Measurements from ENCODE around the gene ST8SIA2.

Gene ST8SIA2

GRCh38 chr15:92383519-92384324, 10.0 kb upstream of the ST8SIA2 start:
- Histone ChIP-seq H2AFZ (ENCODE audit: low read length) (no peak overlapping the region), H3K4me3 (ENCODE audit: low read length, poor library complexity, severe bottlenecking) (no peak overlapping the region), H3K9ac (ENCODE audit: low read depth, low read length, poor library complexity, severe bottlenecking) (no peak overlapping the region), H3K9me3 (ENCODE audit: insufficient read depth, low read depth, low read length) (no peaks in the 10 kb centered on the region), H3K79me2 (ENCODE audit: insufficient read depth, low read length) (no peaks in the 10 kb centered on the region), H3K4me1 (ENCODE audit: insufficient read depth, low read length, poor library complexity, severe bottlenecking) (no peaks in the 10 kb centered on the region), H3K4me2 (ENCODE audit: low read depth, low read length, poor library complexity, severe bottlenecking) (no peak overlapping the region), H3K9me2 (replicated peaks; ENCODE audit: low read depth, low read length) (no peaks in the 10 kb centered on the region), H4K20me1 (ENCODE audit: insufficient read depth, low read length, poor library complexity, severe bottlenecking) (no peaks in the 10 kb centered on the region), H3F3A (ENCODE audit: low read depth) (no peaks in the 10 kb centered on the region), H3K36me3 (ENCODE audit: insufficient read depth, low read length) (no peaks in the 10 kb centered on the region), H3K27me3 (ENCODE audit: insufficient read depth, low read length, poor library complexity, severe bottlenecking) (no peaks in the 10 kb centered on the region)
- no peak for TF ChIP-seq EZH2phosphoT487 (IDR thresholded peaks at IDR 0.05; ENCODE audit: borderline replicate concordance)
- TF ChIP-seq, protein P1, sequence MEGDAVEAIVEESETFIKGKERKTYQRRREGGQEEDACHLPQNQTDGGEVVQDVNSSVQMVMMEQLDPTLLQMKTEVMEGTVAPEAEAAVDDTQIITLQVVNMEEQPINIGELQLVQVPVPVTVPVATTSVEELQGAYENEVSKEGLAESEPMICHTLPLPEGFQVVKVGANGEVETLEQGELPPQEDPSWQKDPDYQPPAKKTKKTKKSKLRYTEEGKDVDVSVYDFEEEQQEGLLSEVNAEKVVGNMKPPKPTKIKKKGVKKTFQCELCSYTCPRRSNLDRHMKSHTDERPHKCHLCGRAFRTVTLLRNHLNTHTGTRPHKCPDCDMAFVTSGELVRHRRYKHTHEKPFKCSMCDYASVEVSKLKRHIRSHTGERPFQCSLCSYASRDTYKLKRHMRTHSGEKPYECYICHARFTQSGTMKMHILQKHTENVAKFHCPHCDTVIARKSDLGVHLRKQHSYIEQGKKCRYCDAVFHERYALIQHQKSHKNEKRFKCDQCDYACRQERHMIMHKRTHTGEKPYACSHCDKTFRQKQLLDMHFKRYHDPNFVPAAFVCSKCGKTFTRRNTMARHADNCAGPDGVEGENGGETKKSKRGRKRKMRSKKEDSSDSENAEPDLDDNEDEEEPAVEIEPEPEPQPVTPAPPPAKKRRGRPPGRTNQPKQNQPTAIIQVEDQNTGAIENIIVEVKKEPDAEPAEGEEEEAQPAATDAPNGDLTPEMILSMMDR (conservative IDR thresholded peaks at IDR 0.05; ENCODE audit: low read length) = peak; percentile 91

DNA sequence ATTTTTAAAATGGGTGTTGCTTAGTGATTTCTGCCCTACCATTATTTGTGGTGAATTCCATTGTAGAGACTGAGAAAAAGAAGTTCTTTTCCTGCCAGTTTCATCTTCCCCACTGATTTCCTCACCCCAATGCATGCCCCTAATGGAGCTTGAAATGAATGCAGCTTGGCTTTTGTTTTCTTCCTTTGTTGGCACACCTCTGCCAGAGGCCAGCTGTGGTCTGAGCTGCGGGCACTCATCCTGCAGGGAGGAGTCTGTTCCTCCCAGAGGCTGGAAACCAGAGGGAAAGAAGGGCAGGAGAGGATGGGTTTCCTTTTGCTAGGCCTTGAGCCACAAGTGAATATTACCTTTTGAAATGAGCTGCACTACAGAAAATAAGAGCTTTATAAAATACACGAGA, 9.3 kb upstream of the ST8SIA2 start:
- H3F3A ChIP-seq (ENCODE audit: low read depth) = no peaks in the 10 kb centered on the region
- no peaks in the 10 kb centered on the region for H3K27me3 ChIP-seq (ENCODE audit: insufficient read depth, low read length, poor library complexity, severe bottlenecking)
- no peaks in the 10 kb centered on the region for H3K9me3 ChIP-seq (ENCODE audit: insufficient read depth, low read depth, low read length)
- H3K4me2 ChIP-seq (ENCODE audit: low read depth, low read length, poor library complexity, severe bottlenecking) = no peak overlapping the region
- H3K4me1 ChIP-seq (ENCODE audit: insufficient read depth, low read length, poor library complexity, severe bottlenecking) = no peaks in the 10 kb centered on the region
- no peaks in the 10 kb centered on the region for H3K79me2 ChIP-seq (ENCODE audit: insufficient read depth, low read length)
- H2AFZ ChIP-seq (ENCODE audit: low read length) = no peak overlapping the region
- H4K20me1 ChIP-seq (ENCODE audit: insufficient read depth, low read length, poor library complexity, severe bottlenecking) = no peaks in the 10 kb centered on the region
- H3K9ac ChIP-seq (ENCODE audit: low read depth, low read length, poor library complexity, severe bottlenecking) = no peak overlapping the region
- H3K9me2 ChIP-seq (replicated peaks; ENCODE audit: low read depth, low read length) = no peaks in the 10 kb centered on the region
- no peaks in the 10 kb centered on the region for H3K36me3 ChIP-seq (ENCODE audit: insufficient read depth, low read length)
- no peak overlapping the region for H3K4me3 ChIP-seq (ENCODE audit: low read length, poor library complexity, severe bottlenecking)
- no peak for TF ChIP-seq EZH2phosphoT487 (IDR thresholded peaks at IDR 0.05; ENCODE audit: borderline replicate concordance)
- TF ChIP-seq, protein P1 (conservative IDR thresholded peaks at IDR 0.05; ENCODE audit: low read length) = no peak

- H3K4me3 ChIP-seq (ENCODE audit: low read length, poor library complexity, severe bottlenecking) = no peak overlapping the region
- TF ChIP-seq, protein P1 (conservative IDR thresholded peaks at IDR 0.05; ENCODE audit: low read length) = no peak
- TF ChIP-seq EZH2phosphoT487 (IDR thresholded peaks at IDR 0.05; ENCODE audit: borderline replicate concordance) = no peak
- no peaks in the 10 kb centered on the region for H3K9me3 ChIP-seq (ENCODE audit: insufficient read depth, low read depth, low read length)
- H3K4me2 ChIP-seq (ENCODE audit: low read depth, low read length, poor library complexity, severe bottlenecking) = no peak overlapping the region
- H3K4me1 ChIP-seq (ENCODE audit: insufficient read depth, low read length, poor library complexity, severe bottlenecking) = no peaks in the 10 kb centered on the region
- no peaks in the 10 kb centered on the region for H3K9me2 ChIP-seq (replicated peaks; ENCODE audit: low read depth, low read length)
- no peaks in the 10 kb centered on the region for H3K36me3 ChIP-seq (ENCODE audit: insufficient read depth, low read length)
- no peaks in the 10 kb centered on the region for H3K27me3 ChIP-seq (ENCODE audit: insufficient read depth, low read length, poor library complexity, severe bottlenecking)
- H3K9ac ChIP-seq (ENCODE audit: low read depth, low read length, poor library complexity, severe bottlenecking) = no peak overlapping the region
- no peaks in the 10 kb centered on the region for H3K79me2 ChIP-seq (ENCODE audit: insufficient read depth, low read length)
- no peaks in the 10 kb centered on the region for H4K20me1 ChIP-seq (ENCODE audit: insufficient read depth, low read length, poor library complexity, severe bottlenecking)
- no peak overlapping the region for H2AFZ ChIP-seq (ENCODE audit: low read length)
- no peaks in the 10 kb centered on the region for H3F3A ChIP-seq (ENCODE audit: low read depth)
Measured at GRCh38 chr15:92385096-92385495, 8.6 kb upstream of the ST8SIA2 start.

All from Loucy (cell line).